Measurements from ENCODE around the gene GTF3A. TPM values are rescaled to one million over a fixed set of nuclear protein-coding genes. Genes with fewer than 3 reads are reported as not detected.

Gene GTF3A
- total and polyA plus RNA-seq, 4 donors: 66.4 to 144 (median 96.7) TPM

- Histone ChIP-seq H3K36me3 (ENCODE audit: control insufficient read depth in 4 of 4, insufficient read depth in 3 of 4, low read depth in 1 of 4, low read length in 3 of 4) (peaks cover 2 to 22% (median 14%) of the 10 kb centered on the region in 4 donors), H3K4me1 (ENCODE audit: control insufficient read depth in 4 of 4, insufficient read depth in 4 of 4, low read length in 3 of 4) (no peaks in the 10 kb centered on the region), H3K27me3 (ENCODE audit: control insufficient read depth in 4 of 4, insufficient read depth in 4 of 4, low read length in 3 of 4) (no peaks in the 10 kb centered on the region), H3K4me3 (ENCODE audit: low read depth in 1 of 3, low read length in 3 of 3) (no peak overlapping the region), H3K9ac (ENCODE audit: low read depth in 1 of 2, low read length in 2 of 2) (no peak overlapping the region), H3K27ac (ENCODE audit: low read depth in 1 of 2, low read length in 2 of 2) (no peak overlapping the region), H3K9me3 (ENCODE audit: control insufficient read depth in 4 of 4, low read length in 3 of 4) (no peaks in the 10 kb centered on the region)
- no peak for DNase-seq (ENCODE audit: low spot score)
- no peak for TF ChIP-seq RXRA (IDR thresholded peaks at IDR 0.05)
- TF ChIP-seq YY1 (IDR thresholded peaks at IDR 0.05): no peak
- TF ChIP-seq FOXA2 (IDR thresholded peaks at IDR 0.05): no peak
- TF ChIP-seq GABPA (IDR thresholded peaks at IDR 0.05 in 1 of 2, conservative IDR thresholded peaks at IDR 0.05 in 1 of 2): no peak
- TF ChIP-seq CTCF (IDR thresholded peaks at IDR 0.05; ENCODE audit: low read depth, low read length, missing input control): no peak
- no peak for TF ChIP-seq HNF4A (conservative IDR thresholded peaks at IDR 0.05)
- TF ChIP-seq NR2F2 (IDR thresholded peaks at IDR 0.05): no peak
- WGBS: 78% methylated on average over 1 of the region's 1 CpG
Measured at GRCh38 chr13:27440408-27440807, 16.0 kb downstream of the GTF3A start.

GRCh38 chr13:27442071-27442647 lies 17.7 kb downstream of the GTF3A start:
- TF ChIP-seq FOXA1 (IDR thresholded peaks at IDR 0.05): no peak
- TF ChIP-seq RXRA (IDR thresholded peaks at IDR 0.05): no peak
- no peak for TF ChIP-seq MAX (IDR thresholded peaks at IDR 0.05)
- TF ChIP-seq SP1 (IDR thresholded peaks at IDR 0.05): no peak
- TF ChIP-seq CTCF (IDR thresholded peaks at IDR 0.05; ENCODE audit: low read depth, low read length, missing input control): no peak
- no peak for TF ChIP-seq YY1 (IDR thresholded peaks at IDR 0.05)
- TF ChIP-seq NR2F2 (IDR thresholded peaks at IDR 0.05): no peak
- TF ChIP-seq RAD21 (IDR thresholded peaks at IDR 0.05): no peak
- Histone ChIP-seq H3K9ac (ENCODE audit: low read depth in 1 of 2, low read length in 2 of 2) (no peak overlapping the region), H3K4me3 (ENCODE audit: low read depth in 1 of 3, low read length in 3 of 3) (no peak overlapping the region), H3K9me3 (ENCODE audit: control insufficient read depth in 4 of 4, low read length in 3 of 4) (no peaks in the 10 kb centered on the region), H3K27me3 (ENCODE audit: control insufficient read depth in 4 of 4, insufficient read depth in 4 of 4, low read length in 3 of 4) (no peaks in the 10 kb centered on the region), H3K4me1 (ENCODE audit: control insufficient read depth in 4 of 4, insufficient read depth in 4 of 4, low read length in 3 of 4) (no peaks in the 10 kb centered on the region), H3K36me3 (ENCODE audit: control insufficient read depth in 4 of 4, insufficient read depth in 3 of 4, low read depth in 1 of 4, low read length in 3 of 4) (peaks cover 2 to 14% (median 5%) of the 10 kb centered on the region in 4 donors), H3K27ac (ENCODE audit: low read depth in 1 of 2, low read length in 2 of 2) (no peak overlapping the region)
- no peak for DNase-seq (ENCODE audit: low spot score)
- 67% methylated on average over 15 of the region's 15 CpGs for WGBS

- H3K36me3 ChIP-seq (ENCODE audit: control insufficient read depth in 4 of 4, insufficient read depth in 3 of 4, low read depth in 1 of 4, low read length in 3 of 4): peaks cover 2 to 14% (median 5%) of the 10 kb centered on the region in 4 donors
- no peak overlapping the region for H3K9ac ChIP-seq (ENCODE audit: low read depth in 1 of 2, low read length in 2 of 2)
- no peaks in the 10 kb centered on the region for H3K9me3 ChIP-seq (ENCODE audit: control insufficient read depth in 4 of 4, low read length in 3 of 4)
- TF ChIP-seq CTCF (IDR thresholded peaks at IDR 0.05; ENCODE audit: low read depth, low read length, missing input control): no peak
- TF ChIP-seq RXRA (IDR thresholded peaks at IDR 0.05): no peak
- no peak for TF ChIP-seq YY1 (IDR thresholded peaks at IDR 0.05)
- no peak for TF ChIP-seq MAX (IDR thresholded peaks at IDR 0.05)
- no peak for TF ChIP-seq HNF4G (IDR thresholded peaks at IDR 0.05)
- TF ChIP-seq SP1 (IDR thresholded peaks at IDR 0.05): no peak
- no peak for TF ChIP-seq ATF3 (IDR thresholded peaks at IDR 0.05)
- H3K4me3 ChIP-seq (ENCODE audit: low read depth in 1 of 3, low read length in 3 of 3): no peak overlapping the region
- no peaks in the 10 kb centered on the region for H3K27me3 ChIP-seq (ENCODE audit: control insufficient read depth in 4 of 4, insufficient read depth in 4 of 4, low read length in 3 of 4)
- H3K4me1 ChIP-seq (ENCODE audit: control insufficient read depth in 4 of 4, insufficient read depth in 4 of 4, low read length in 3 of 4): no peaks in the 10 kb centered on the region
- H3K27ac ChIP-seq (ENCODE audit: low read depth in 1 of 2, low read length in 2 of 2): no peak overlapping the region
- DNase-seq (ENCODE audit: low spot score): no peak
- 89% methylated on average over 7 of the region's 7 CpGs for WGBS
Measured at GRCh38 chr13:27442797-27443196, 18.4 kb downstream of the GTF3A start.

All from liver (tissue), 9 donors.